GM21825 (cell line): Measurements from ENCODE around the gene KCNAB2.

ENCODE experiments used
- ATAC-seq: cut with Tn5 transposase; IDR thresholded peaks from one replicate; pipeline ENCODE4 v1.9.1; 2021; ENCODE audit warnings: mild to moderate bottlenecking, moderate library complexity; ENCODE audit not compliant: unreplicated experiment

Gene KCNAB2

GRCh38 chr1:6124746-6125365, 79.2 kb downstream of the KCNAB2 start:
- no peak for ATAC-seq

- no peak for ATAC-seq
Observed at GRCh38 chr1:6125366-6125765, 79.7 kb downstream of the KCNAB2 start.

GRCh38 chr1:6126028-6126427, 80.3 kb downstream of the KCNAB2 start:
- no peak for ATAC-seq

- no peak for ATAC-seq
Observed at GRCh38 chr1:6126521-6127067, 80.9 kb downstream of the KCNAB2 start.

GRCh38 chr1:6127587-6128163, 82.0 kb downstream of the KCNAB2 start:
- ATAC-seq: no peak

- ATAC-seq: no peak
Observed at GRCh38 chr1:6128276-6129081, 82.8 kb downstream of the KCNAB2 start.

GRCh38 chr1:6129313-6129712, 83.6 kb downstream of the KCNAB2 start:
- ATAC-seq: no peak

- ATAC-seq: no peak
Observed at GRCh38 chr1:6130036-6130435, 84.3 kb downstream of the KCNAB2 start.

GRCh38 chr1:6130596-6130995, 84.9 kb downstream of the KCNAB2 start:
- ATAC-seq: no peak

GRCh38 chr1:6131561-6131960, 85.9 kb downstream of the KCNAB2 start:
- no peak for ATAC-seq

GRCh38 chr1:6133146-6133895, 87.6 kb downstream of the KCNAB2 start:
- no peak for ATAC-seq

GRCh38 chr1:6134206-6134605, 88.5 kb downstream of the KCNAB2 start:
- ATAC-seq: no peak

GRCh38 chr1:6134741-6135510, 89.2 kb downstream of the KCNAB2 start:
- ATAC-seq: no peak

- no peak for ATAC-seq
Observed at GRCh38 chr1:6136516-6137220, 91.0 kb downstream of the KCNAB2 start.

GRCh38 chr1:6137758-6138157, 92.1 kb downstream of the KCNAB2 start:
- no peak for ATAC-seq

GRCh38 chr1:6140413-6140812, 94.7 kb downstream of the KCNAB2 start:
- no peak for ATAC-seq

GRCh38 chr1:6141592-6141991, 95.9 kb downstream of the KCNAB2 start:
- ATAC-seq: no peak

GRCh38 chr1:6142036-6142621, 96.4 kb downstream of the KCNAB2 start:
- ATAC-seq: no peak

- ATAC-seq: no peak
Observed at GRCh38 chr1:6142734-6143133, 97.0 kb downstream of the KCNAB2 start.
